HEK293 (cell line): ENCODE results near the gene TP53I3.

ENCODE experiments used
- AEBP2 ChIP-seq: fragments of 450-650 bp; formaldehyde crosslinking; IDR thresholded peaks from 2 replicates; pipeline ENCODE4 v1.5.1; 2016; ENCODE audit warnings: missing biosample characterization, missing genetic modification characterization, borderline replicate concordance
- BCL11B ChIP-seq: fragments of 450-650 bp; formaldehyde crosslinking; IDR thresholded peaks from 2 replicates; pipeline ENCODE4 v1.5.1; 2016; ENCODE audit warnings: low read depth, missing biosample characterization, missing genetic modification characterization
- GLI4 ChIP-seq: fragments of 450-650 bp; formaldehyde crosslinking; IDR thresholded peaks from 2 replicates; pipeline ENCODE4 v1.5.1; 2016; ENCODE audit warnings: missing biosample characterization, missing genetic modification characterization
- PBX3 ChIP-seq: sonication (generic); formaldehyde crosslinking; IDR thresholded peaks from 2 replicates; pipeline ENCODE4 v1.8.1; 2022; ENCODE audit warnings: mild to moderate bottlenecking, moderate library complexity, missing genetic modification reagents
- PRDM1 ChIP-seq: fragments of 450-650 bp; formaldehyde crosslinking; IDR thresholded peaks from 2 replicates; pipeline ENCODE4; 2016; ENCODE audit warnings: missing biosample characterization, missing genetic modification characterization
- RBAK ChIP-seq: fragments of 450-650 bp; formaldehyde crosslinking; IDR thresholded peaks from 2 replicates; pipeline ENCODE4 v1.5.1; 2016; ENCODE audit warnings: missing biosample characterization, missing genetic modification characterization
- REST ChIP-seq: fragments of 450-650 bp; formaldehyde crosslinking; IDR thresholded peaks from 2 replicates; pipeline ENCODE4 v1.5.1; 2016; ENCODE audit warnings: missing biosample characterization, missing genetic modification characterization
- SP2 ChIP-seq: fragments of 450-650 bp; formaldehyde crosslinking; IDR thresholded peaks from 2 replicates; pipeline ENCODE4 v1.5.1; 2016; ENCODE audit warnings: missing biosample characterization, missing genetic modification characterization
- ZBTB49 ChIP-seq: fragments of 450-650 bp; formaldehyde crosslinking; IDR thresholded peaks from 2 replicates; pipeline ENCODE4 v1.5.1; 2016; ENCODE audit warnings: missing biosample characterization, missing genetic modification characterization, low read depth
- ZIC2 ChIP-seq: fragments of 450-650 bp; formaldehyde crosslinking; IDR thresholded peaks from 2 replicates; pipeline ENCODE4 v1.5.1; 2016; ENCODE audit warnings: missing biosample characterization, missing genetic modification characterization
- ZNF140 ChIP-seq: fragments of 450-650 bp; formaldehyde crosslinking; IDR thresholded peaks from 2 replicates; pipeline ENCODE4 v1.5.1; 2016; ENCODE audit warnings: missing biosample characterization, missing genetic modification characterization
- ZNF169 ChIP-seq: fragments of 450-650 bp; formaldehyde crosslinking; IDR thresholded peaks from 2 replicates; pipeline ENCODE4 v1.5.1; 2016; ENCODE audit warnings: missing biosample characterization, missing genetic modification characterization
- ZNF280C ChIP-seq: fragments of 450-650 bp; formaldehyde crosslinking; IDR thresholded peaks from 2 replicates; pipeline ENCODE4 v1.5.1; 2016; ENCODE audit warnings: missing biosample characterization, missing genetic modification characterization
- ZNF335 ChIP-seq: fragments of 450-650 bp; formaldehyde crosslinking; conservative IDR thresholded peaks from 2 replicates; pipeline ENCODE4 v1.5.1; 2016; ENCODE audit warnings: missing biosample characterization, missing genetic modification characterization
- ZNF391 ChIP-seq: fragments of 450-650 bp; formaldehyde crosslinking; IDR thresholded peaks from 2 replicates; pipeline ENCODE4 v1.5.1; 2016; ENCODE audit warnings: low read depth, missing biosample characterization, missing genetic modification characterization, borderline replicate concordance
- ZNF398 ChIP-seq: fragments of 450-650 bp; formaldehyde crosslinking; IDR thresholded peaks from 2 replicates; pipeline ENCODE4 v1.5.1; 2017; ENCODE audit warnings: missing biosample characterization, missing genetic modification characterization
- ZNF433 ChIP-seq: fragments of 450-650 bp; formaldehyde crosslinking; IDR thresholded peaks from 2 replicates; pipeline ENCODE4 v1.5.1; 2016; ENCODE audit warnings: missing biosample characterization, missing genetic modification characterization, low read depth
- ZNF777 ChIP-seq: fragments of 450-650 bp; formaldehyde crosslinking; IDR thresholded peaks from 2 replicates; pipeline ENCODE4 v1.5.1; 2017; ENCODE audit warnings: missing biosample characterization, missing genetic modification characterization, borderline replicate concordance
- ZSCAN18 ChIP-seq: fragments of 450-650 bp; formaldehyde crosslinking; IDR thresholded peaks from 2 replicates; pipeline ENCODE4 v1.5.1; 2016; ENCODE audit warnings: missing biosample characterization, missing genetic modification characterization
- ZXDB ChIP-seq: fragments of 450-650 bp; formaldehyde crosslinking; IDR thresholded peaks from 2 replicates; pipeline ENCODE4 v1.5.1; 2016; ENCODE audit warnings: missing biosample characterization, missing genetic modification characterization

TP53I3 gene

GRCh38 chr2:24083567-24084385 lies 858 bp downstream of the TP53I3 start (continued):
- TF ChIP-seq REST (tag by site-specific recombination) = no peak
- TF ChIP-seq RBAK (tag by site-specific recombination) = no peak
- no peak for TF ChIP-seq ZNF169
- no peak for TF ChIP-seq ZNF391 (tag by site-specific recombination)
- no peak for TF ChIP-seq ZIC2 (tag by site-specific recombination)
- peak; percentile 67 for TF ChIP-seq SP2 (tag by site-specific recombination)
- TF ChIP-seq ZSCAN18 (tag by site-specific recombination) = no peak
- TF ChIP-seq ZNF398 (tag by site-specific recombination) = peak; percentile 7; the same call in 1 of the 2 replicates
- TF ChIP-seq PBX3 = no peak
- 0 out of 2 replicates have a peak, but pooled peaks have one; percentile 39 for TF ChIP-seq BCL11B (tag by site-specific recombination)
- 0 out of 2 replicates have a peak, but pooled peaks have one; percentile 57 for TF ChIP-seq ZNF777
- peak; percentile 92 for TF ChIP-seq ZNF335 (tag by site-specific recombination)
- TF ChIP-seq ZBTB49 (tag by site-specific recombination) = no peak
- TF ChIP-seq ZXDB (tag by site-specific recombination) = peak; percentile 97
- no peak for TF ChIP-seq GLI4 (tag by site-specific recombination)
- no peak for TF ChIP-seq AEBP2
- TF ChIP-seq PRDM1 (tag by site-specific recombination) = no peak
- TF ChIP-seq ZNF280C (tag by site-specific recombination) = no peak
- TF ChIP-seq ZNF140 (tag by site-specific recombination) = no peak
- TF ChIP-seq ZNF433 = no peak
- TF ChIP-seq, all 188 proteins: peak for 13
